GM23248 (cell line): ENCODE measurements around the gene ZNF302.

ENCODE experiments used
- EZH2 ChIP-seq: fragments of 200-600 bp; sonication (generic); IDR thresholded peaks from 2 replicates; pipeline ENCODE4 v1.6.1; 2018; ENCODE audit warnings: antibody characterized with exemption, mild to moderate bottlenecking; ENCODE audit not compliant: insufficient read depth, poor library complexity, severe bottlenecking
- EZH2phosphoT487 ChIP-seq: fragments of 200-600 bp; sonication (generic); IDR thresholded peaks from 2 replicates; pipeline ENCODE4 v1.6.1; 2018; ENCODE audit warnings: antibody characterized with exemption, moderate library complexity, mild to moderate bottlenecking, low read depth; ENCODE audit not compliant: insufficient read depth

DNA sequence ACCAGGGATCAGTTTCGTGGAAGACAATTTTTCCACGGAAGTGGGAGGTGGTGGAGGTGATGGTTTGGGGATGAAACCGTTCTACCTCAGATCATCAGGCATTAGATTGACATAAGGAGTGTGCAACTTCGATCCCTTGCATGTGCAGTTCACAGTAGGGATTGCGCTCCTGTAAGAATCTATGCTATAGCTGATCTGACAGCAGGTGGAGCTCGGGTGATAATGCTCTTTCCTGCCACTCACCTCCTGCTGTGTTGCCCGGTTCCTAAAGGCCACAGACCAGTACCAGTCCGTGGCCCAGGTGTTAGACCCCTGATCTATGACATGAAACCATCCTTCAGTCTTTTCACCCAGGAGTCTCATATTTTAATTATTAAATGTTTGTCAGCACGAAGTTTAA, 4.0 kb downstream of the ZNF302 start:
- TF ChIP-seq EZH2phosphoT487 (no peak), EZH2 (no peak)
